AG10803 (cell line): Measurements from ENCODE around the gene ZIC5.
"Not testable (repeated sequence)": the region's sequence is repeated elsewhere in the genome, so short reads cannot be mapped to it uniquely, and the experiment has no call there.

ENCODE experiments used
- DNase-seq: peaks from one replicate; pipeline ENCODE4 v3.0.0; 2010; ENCODE audit warnings: low read depth
- H3K4me3 ChIP-seq: 2 replicates; pipeline ENCODE4 v1.5.1; 2011; ENCODE audit warnings: mild to moderate bottlenecking, low read length, control low read depth
- CTCF ChIP-seq: conservative IDR thresholded peaks from 2 replicates; pipeline ENCODE4 v1.5.1; 2011; ENCODE audit warnings: mild to moderate bottlenecking, low read length, control low read depth, inconsistent platforms

The ZIC5 gene

GRCh38 chr13:99948907-99949678 is 22.5 kb downstream of the ZIC5 start:
- no peak for TF ChIP-seq CTCF
- no peak overlapping the region for H3K4me3 ChIP-seq
- no peak for DNase-seq

- no peak for DNase-seq
- H3K4me3 ChIP-seq: no peak overlapping the region
- TF ChIP-seq CTCF: no peak
Measured at GRCh38 chr13:99948411-99948810, 23.2 kb downstream of the ZIC5 start.

DNA sequence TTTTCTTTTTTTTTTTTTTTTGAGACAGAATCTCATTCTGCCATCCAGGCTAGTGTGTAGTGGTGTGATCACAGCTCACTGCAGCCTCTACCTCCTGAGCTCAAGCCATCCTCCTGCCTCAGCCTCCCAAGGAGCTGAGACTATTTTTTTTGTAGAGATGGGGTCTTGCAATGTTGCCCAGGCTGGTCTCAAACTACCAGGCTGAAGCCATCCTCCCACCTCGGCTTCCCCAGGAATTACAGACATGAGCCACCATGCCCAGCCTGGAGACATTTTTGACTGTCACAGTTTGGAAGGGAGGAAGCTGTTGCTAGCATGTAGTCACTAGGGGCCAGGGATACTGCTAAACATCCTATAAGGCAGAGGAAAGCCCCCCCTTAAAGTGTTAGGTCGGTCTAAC is 23.9 kb downstream of the ZIC5 start:
- no peak for DNase-seq
- no peak for TF ChIP-seq CTCF
- H3K4me3 ChIP-seq: no peak overlapping the region

DNA sequence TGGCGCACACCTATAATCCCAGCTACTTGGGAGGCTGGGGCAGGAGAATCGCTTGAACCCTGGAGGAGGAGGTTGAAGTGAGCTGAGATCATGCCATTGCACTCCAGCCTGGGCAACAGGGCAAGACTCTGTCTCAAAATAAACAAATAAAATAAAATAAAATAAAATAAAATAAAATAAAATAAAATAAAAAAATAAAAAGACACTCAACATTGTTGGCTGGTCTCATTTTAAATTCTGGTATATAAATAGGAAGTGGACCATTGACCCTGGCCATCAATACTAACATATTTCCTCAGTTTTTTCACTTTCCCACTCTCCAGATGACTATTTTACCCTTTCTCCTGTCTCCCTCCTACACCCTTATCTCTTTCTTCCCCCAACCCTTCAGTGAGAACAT is 26.1 kb downstream of the ZIC5 start:
- H3K4me3 ChIP-seq, DNase-seq: not testable (repeated sequence)

DNA sequence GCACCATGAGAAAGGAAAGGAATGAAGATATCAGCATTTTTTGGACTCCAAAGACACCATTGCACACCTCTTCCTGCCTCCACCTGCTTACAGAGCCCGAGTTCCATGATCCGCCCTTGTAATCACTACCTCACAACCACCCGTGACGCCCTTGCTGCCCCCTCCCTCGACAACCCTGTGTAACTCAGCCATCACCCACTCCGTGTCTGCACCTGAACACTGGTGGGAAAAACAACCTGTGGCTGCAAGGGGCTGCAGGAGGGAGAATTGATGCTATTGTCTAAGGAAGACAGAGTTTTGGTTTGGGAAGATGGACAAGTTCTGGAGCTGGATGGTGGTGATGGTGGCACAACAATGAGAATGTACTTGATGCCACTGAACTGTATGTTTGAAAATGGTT is 27.0 kb downstream of the ZIC5 start:
- no peak overlapping the region for H3K4me3 ChIP-seq
- DNase-seq: no peak
- TF ChIP-seq CTCF: no peak

DNA sequence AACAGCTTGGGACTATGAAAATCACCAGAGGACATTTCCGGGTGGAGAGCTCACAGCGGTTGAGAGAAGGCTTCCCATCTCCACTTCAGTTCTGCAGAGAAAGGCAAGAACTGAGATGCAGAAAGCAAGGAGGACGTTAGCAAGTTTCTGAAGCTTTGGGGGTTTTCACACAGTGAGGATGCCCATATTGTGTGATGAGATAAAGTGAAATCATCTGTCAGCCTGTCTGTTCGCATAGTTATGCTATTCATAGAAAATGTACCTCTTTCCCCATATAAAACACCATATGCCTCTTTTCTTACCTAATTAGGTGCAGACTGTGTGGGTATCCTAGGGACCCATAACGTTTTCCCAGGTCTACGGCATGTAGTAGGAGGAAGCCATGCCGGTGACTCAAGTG is 27.5 kb downstream of the ZIC5 start:
- H3K4me3 ChIP-seq: no peak overlapping the region
- TF ChIP-seq CTCF: no peak
- DNase-seq: no peak

DNA sequence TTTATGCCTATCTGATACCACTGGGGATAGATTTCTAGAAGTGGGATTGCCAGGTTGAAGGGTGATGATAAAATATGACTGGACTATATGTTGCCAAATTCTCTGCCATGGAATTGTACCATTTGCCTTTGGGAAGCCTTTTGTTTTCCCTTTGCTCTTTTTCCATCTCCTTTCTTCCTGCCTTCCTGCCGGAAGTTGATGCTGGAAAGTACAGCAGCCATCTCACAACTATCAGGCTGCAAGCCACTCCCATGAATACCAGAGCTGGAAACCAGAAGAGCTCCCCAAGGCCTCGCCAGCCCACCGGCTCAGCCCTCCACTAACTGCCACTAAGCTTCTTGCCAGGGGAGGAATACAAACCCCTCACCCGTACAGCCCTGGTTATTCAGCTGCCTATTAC is 29.7 kb downstream of the ZIC5 start:
- TF ChIP-seq CTCF: no peak
- no peak for DNase-seq
- H3K4me3 ChIP-seq: no peak overlapping the region
